ENCODE measurements around the gene GCC2. TPM values are rescaled to one million over a fixed set of nuclear protein-coding genes. Genes with fewer than 3 reads are reported as not detected.

The GCC2 gene
- total RNA-seq, 4 donors from 2014 or later, result 20.8 to 33.6 (median 23.0) TPM

- no peaks in the 10 kb centered on the region for H3K27me3 ChIP-seq
- no peak for DNase-seq (ENCODE audit: extremely low spot score)
- H3K4me1 ChIP-seq, result peaks cover 13 to 23% (median 21%) of the 10 kb centered on the region in 4 donors
- no peaks in the 10 kb centered on the region for H3K9me3 ChIP-seq
- TF ChIP-seq POLR2AphosphoS5 (IDR thresholded peaks at IDR 0.05) (no peak), CTCF (IDR thresholded peaks at IDR 0.05) (no peak), POLR2A (IDR thresholded peaks at IDR 0.05; ENCODE audit: low read depth) (no peak), EP300 (IDR thresholded peaks at IDR 0.05) (no peak)
- H3K27ac ChIP-seq (replicated peaks in 1 of 4), result no peak overlapping the region
- H3K4me3 ChIP-seq, result no peak overlapping the region
- intact Hi-C loops (cut with DNase I), result loop anchor here (2.0 kb wide), 1 partner anchor 53 kb away; no protein-coding TSS in a partner anchor
- 82% methylated on average over 5 of the region's 5 CpGs for WGBS
- H3K36me3 ChIP-seq, result no peaks in the 10 kb centered on the region
These were observed 82.7 kb downstream of the GCC2 start for GRCh38 chr2:108531674-108532055.

- TF ChIP-seq POLR2AphosphoS5 (IDR thresholded peaks at IDR 0.05), result peak; percentile 85 to 93
- TF ChIP-seq POLR2A (IDR thresholded peaks at IDR 0.05; ENCODE audit: low read depth), result peak; percentile 73
- TF ChIP-seq CTCF (IDR thresholded peaks at IDR 0.05), result peak in 2 of 3 experiments; percentile 4 to 20
- no peak for TF ChIP-seq EP300 (IDR thresholded peaks at IDR 0.05)
- WGBS, result 0% methylated on average over 10 of the region's 87 CpGs
- Histone ChIP-seq H3K27ac (replicated peaks in 1 of 4) (peak within 1 kb of the TSS; percentile 90 to 98 (median 96)), H3K9me3 (no peaks in the 10 kb centered on the region), H3K36me3 (no peaks in the 10 kb centered on the region), H3K4me1 (peaks cover 13 to 41% (median 37%) of the 10 kb centered on the region in 4 donors), H3K27me3 (no peaks in the 10 kb centered on the region), H3K4me3 (peak within 1 kb of the TSS; percentile 64 to 98 (median 82))
- DNase-seq (ENCODE audit: extremely low spot score), result peak; percentile 97
- intact Hi-C loops (cut with DNase I), result loop anchor here (2.0 kb wide), 1 partner anchor 51 kb away; no protein-coding TSS in a partner anchor
These were observed 85.0 kb downstream of the GCC2 start, which contains the start of gene LIMS1 for GRCh38 chr2:108533832-108534583. LIMS1 (plus strand) TSS chr2:108534470; CDS start chr2:108534563, 93 bp downstream.

- intact Hi-C loops (cut with DNase I), result no loop called here
- Histone ChIP-seq H3K4me3 (peak overlapping the region; percentile 64 to 98 (median 82)), H3K27me3 (no peaks in the 10 kb centered on the region), H3K4me1 (peaks cover 13 to 41% (median 37%) of the 10 kb centered on the region in 4 donors), H3K9me3 (no peaks in the 10 kb centered on the region), H3K27ac (replicated peaks in 1 of 4) (peak overlapping the region; percentile 90 to 98 (median 96)), H3K36me3 (no peaks in the 10 kb centered on the region)
- WGBS, result 2% methylated on average over 21 of the region's 57 CpGs
- no peak for DNase-seq (ENCODE audit: extremely low spot score)
- TF ChIP-seq POLR2AphosphoS5 (IDR thresholded peaks at IDR 0.05) (peak in 1 of 2 donors; percentile 21), POLR2A (IDR thresholded peaks at IDR 0.05; ENCODE audit: low read depth) (no peak), EP300 (IDR thresholded peaks at IDR 0.05) (no peak), CTCF (IDR thresholded peaks at IDR 0.05) (no peak)
These were observed 85.8 kb downstream of the GCC2 start for GRCh38 chr2:108534584-108535356.

- Histone ChIP-seq H3K36me3 (no peaks in the 10 kb centered on the region), H3K4me3 (peak overlapping the region; percentile 64 to 98 (median 82)), H3K9me3 (no peaks in the 10 kb centered on the region), H3K4me1 (peaks cover 13 to 42% (median 38%) of the 10 kb centered on the region in 4 donors), H3K27me3 (no peaks in the 10 kb centered on the region), H3K27ac (replicated peaks in 1 of 4) (peak overlapping the region; percentile 90 to 98 (median 96))
- TF ChIP-seq CTCF (IDR thresholded peaks at IDR 0.05), result no peak
- no peak for TF ChIP-seq EP300 (IDR thresholded peaks at IDR 0.05)
- TF ChIP-seq POLR2A (IDR thresholded peaks at IDR 0.05; ENCODE audit: low read depth), result no peak
- TF ChIP-seq POLR2AphosphoS5 (IDR thresholded peaks at IDR 0.05), result no peak
- intact Hi-C loops (cut with DNase I), result no loop called here
- WGBS, result 19% methylated on average over 9 of the region's 9 CpGs
- DNase-seq (ENCODE audit: extremely low spot score), result no peak
These were observed 86.3 kb downstream of the GCC2 start for GRCh38 chr2:108535357-108535631.
